Lung microvascular endothelial cell (primary cell): ENCODE measurements around the gene RBM15. TPM values are rescaled to one million over a fixed set of nuclear protein-coding genes. Genes with fewer than 3 reads are reported as not detected.

ENCODE experiments used
- DNase-seq, 2 donors: peaks; one replicate each; pipeline versions ENCODE4 v3.0.0 to v3.0.0-alpha.2; 2010; ENCODE audit warnings: low read depth in 2 of 2
- total RNA-seq: library from RNA; depleted of rRNA; stranded (reverse); fragments of >200 nt; gene quantifications from 2 replicates; pipeline ENCODE4 v1.2.1, GENCODE V29; 2014

RBM15 gene
- total RNA-seq, 1 donor from 2014 or later: 27.4 TPM

GRCh38 chr1:110321045-110321444 lies 18.1 kb upstream of the RBM15 start:
- no peak for DNase-seq

- no peak for DNase-seq
These were observed 17.3 kb upstream of the RBM15 start for GRCh38 chr1:110321846-110322245.

GRCh38 chr1:110324667-110325066 lies 14.5 kb upstream of the RBM15 start:
- no peak for DNase-seq

GRCh38 chr1:110326826-110327225 lies 12.4 kb upstream of the RBM15 start:
- DNase-seq: no peak

GRCh38 chr1:110328274-110328673 lies 10.9 kb upstream of the RBM15 start:
- DNase-seq: peak; percentile 23 to 31

GRCh38 chr1:110328700-110329099 lies 10.5 kb upstream of the RBM15 start:
- DNase-seq: no peak

- DNase-seq: no peak
These were observed 3.9 kb upstream of the RBM15 start for GRCh38 chr1:110335265-110335664.

GRCh38 chr1:110336300-110337039 lies 2.7 kb upstream of the RBM15 start:
- DNase-seq: no peak

- peak; percentile 37 to 53 for DNase-seq
These were observed 1.4 kb upstream of the RBM15 start for GRCh38 chr1:110337704-110338308.

GRCh38 chr1:110338309-110338885 lies 780 bp upstream of the RBM15 start:
- peak in 1 of 2 donors; percentile 86 for DNase-seq

- DNase-seq: peak; percentile 57 to 77
These were observed 430 bp downstream of the RBM15 start for GRCh38 chr1:110339407-110340206.

- no peak for DNase-seq
These were observed 961 bp downstream of the RBM15 start for GRCh38 chr1:110340207-110340468.

GRCh38 chr1:110341146-110341871 lies 2.1 kb downstream of the RBM15 start:
- no peak for DNase-seq

GRCh38 chr1:110341872-110342331 lies 2.7 kb downstream of the RBM15 start:
- DNase-seq: no peak

GRCh38 chr1:110343249-110343648 lies 4.1 kb downstream of the RBM15 start:
- DNase-seq: no peak

- DNase-seq: no peak
These were observed 5.0 kb downstream of the RBM15 start for GRCh38 chr1:110344152-110344551.

- DNase-seq: no peak
These were observed 6.3 kb downstream of the RBM15 start for GRCh38 chr1:110345480-110345879.

- no peak for DNase-seq
These were observed 7.5 kb downstream of the RBM15 start for GRCh38 chr1:110346690-110347089.

GRCh38 chr1:110347182-110347893 lies 8.2 kb downstream of the RBM15 start:
- peak in 1 of 2 donors; percentile 15 for DNase-seq

- no peak for DNase-seq
These were observed 8.9 kb downstream of the RBM15 start for GRCh38 chr1:110348050-110348449.

GRCh38 chr1:110348771-110349170 lies 9.6 kb downstream of the RBM15 start:
- DNase-seq: peak in 1 of 2 donors; percentile 37
